Measurements from ENCODE around the gene SPATA24.
"Not testable (repeated sequence)": the region's sequence is repeated elsewhere in the genome, so short reads cannot be mapped to it uniquely, and the experiment has no call there.

Gene SPATA24

GRCh38 chr5:139415869-139416268, 12.0 kb upstream of the SPATA24 start:
- H3K9ac ChIP-seq (ENCODE audit: low read length in 2 of 2): no peak overlapping the region

DNA sequence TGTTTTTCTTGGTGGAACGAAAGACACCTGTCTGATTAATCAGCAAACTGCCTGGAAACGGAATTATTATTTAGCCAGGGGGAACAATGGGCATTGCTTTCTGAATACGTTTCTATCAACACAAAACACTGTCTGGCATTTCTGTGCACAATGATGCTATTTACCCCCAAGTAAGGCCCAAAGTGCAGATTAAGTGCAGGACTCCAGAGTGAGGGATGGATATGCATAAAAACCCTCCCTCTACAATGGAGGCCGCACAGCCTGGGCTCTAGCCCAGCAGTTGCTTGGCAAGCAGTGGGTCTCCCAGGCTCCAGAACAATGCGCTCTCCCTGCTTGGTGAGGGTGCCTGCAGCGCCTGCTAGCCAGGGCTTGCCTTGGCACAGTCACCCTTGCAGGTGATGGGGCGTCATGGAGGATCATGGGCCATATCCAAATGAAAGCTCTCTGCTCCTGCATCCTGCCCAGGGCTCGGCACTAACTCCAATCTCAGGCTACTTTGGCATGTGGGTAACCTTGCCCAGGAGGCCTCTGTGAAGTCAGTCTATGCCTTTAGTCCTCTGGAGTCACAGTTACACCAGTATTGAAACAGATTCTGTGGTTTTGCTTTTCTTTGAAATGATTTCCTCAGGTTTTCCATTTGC, 11.5 kb upstream of the SPATA24 start:
- Histone ChIP-seq H3K27ac (ENCODE audit: low read length) (peak overlapping the region; percentile 18), H3K36me3 (ENCODE audit: control insufficient read depth in 2 of 2, insufficient read depth in 2 of 2, low read length in 2 of 2) (peaks cover 16 to 22% of the 10 kb centered on the region in 2 donors), H3K9ac (ENCODE audit: low read length in 2 of 2) (no peak overlapping the region), H3K4me3 (ENCODE audit: low read length in 2 of 2) (peak overlapping the region in 1 of 2 donors; percentile 40), H3K4me1 (ENCODE audit: control insufficient read depth, insufficient read depth, low read length) (peaks cover 50% of the 10 kb centered on the region), H3K27me3 (ENCODE audit: control insufficient read depth in 1 of 2, insufficient read depth in 2 of 2, low read length in 2 of 2) (no peaks in the 10 kb centered on the region), H3K9me3 (ENCODE audit: control insufficient read depth in 2 of 2, low read length in 2 of 2) (no peaks in the 10 kb centered on the region)

More at GRCh38 chr5:139415869-139416268, 12.0 kb upstream of the SPATA24 start:
- Histone ChIP-seq H3K27me3 (ENCODE audit: control insufficient read depth in 1 of 2, insufficient read depth in 2 of 2, low read length in 2 of 2) (no peaks in the 10 kb centered on the region), H3K4me1 (ENCODE audit: control insufficient read depth, insufficient read depth, low read length) (peaks cover 48% of the 10 kb centered on the region), H3K4me3 (ENCODE audit: low read length in 2 of 2) (no peak overlapping the region), H3K36me3 (ENCODE audit: control insufficient read depth in 2 of 2, insufficient read depth in 2 of 2, low read length in 2 of 2) (peaks cover 16 to 22% of the 10 kb centered on the region in 2 donors), H3K9me3 (ENCODE audit: control insufficient read depth in 2 of 2, low read length in 2 of 2) (no peaks in the 10 kb centered on the region), H3K27ac (ENCODE audit: low read length) (peak overlapping the region; percentile 18)

GRCh38 chr5:139414581-139415130, 10.8 kb upstream of the SPATA24 start:
- peaks cover 11 to 15% of the 10 kb centered on the region in 2 donors for H3K36me3 ChIP-seq (ENCODE audit: control insufficient read depth in 2 of 2, insufficient read depth in 2 of 2, low read length in 2 of 2)
- H3K9ac ChIP-seq (ENCODE audit: low read length in 2 of 2): no peak overlapping the region
- H3K9me3 ChIP-seq (ENCODE audit: control insufficient read depth in 2 of 2, low read length in 2 of 2): no peaks in the 10 kb centered on the region
- no peaks in the 10 kb centered on the region for H3K27me3 ChIP-seq (ENCODE audit: control insufficient read depth in 1 of 2, insufficient read depth in 2 of 2, low read length in 2 of 2)
- peak overlapping the region in 1 of 2 donors; percentile 44 for H3K4me3 ChIP-seq (ENCODE audit: low read length in 2 of 2)
- H3K4me1 ChIP-seq (ENCODE audit: control insufficient read depth, insufficient read depth, low read length): peaks cover 54% of the 10 kb centered on the region
- H3K27ac ChIP-seq (ENCODE audit: low read length): peak overlapping the region; percentile 53

DNA sequence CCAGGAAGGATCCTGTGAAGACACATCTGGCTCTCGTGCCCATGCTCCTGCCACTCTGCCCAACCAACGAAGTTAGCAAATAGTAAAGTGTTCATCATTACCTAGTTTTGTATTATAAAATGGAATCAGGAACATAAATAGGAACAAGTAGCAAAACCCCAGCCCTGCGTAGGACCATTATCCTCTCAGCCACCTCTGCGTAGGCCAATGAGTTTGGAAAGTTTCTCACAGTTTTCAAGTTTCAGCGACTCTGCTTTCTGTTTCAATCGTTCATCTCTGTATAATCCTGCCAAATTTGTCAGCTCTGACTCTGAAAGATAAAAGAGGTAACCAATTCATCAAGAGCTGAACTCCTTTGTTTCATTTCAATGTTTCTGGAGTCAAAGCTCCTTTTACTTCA, 10.1 kb upstream of the SPATA24 start:
- H3K27me3 ChIP-seq (ENCODE audit: control insufficient read depth in 1 of 2, insufficient read depth in 2 of 2, low read length in 2 of 2): no peaks in the 10 kb centered on the region
- H3K36me3 ChIP-seq (ENCODE audit: control insufficient read depth in 2 of 2, insufficient read depth in 2 of 2, low read length in 2 of 2): peaks cover 5 to 9% of the 10 kb centered on the region in 2 donors
- H3K4me1 ChIP-seq (ENCODE audit: control insufficient read depth, insufficient read depth, low read length): peaks cover 47% of the 10 kb centered on the region
- no peak overlapping the region for H3K4me3 ChIP-seq (ENCODE audit: low read length in 2 of 2)
- no peak overlapping the region for H3K9ac ChIP-seq (ENCODE audit: low read length in 2 of 2)
- peak overlapping the region; percentile 53 for H3K27ac ChIP-seq (ENCODE audit: low read length)
- no peaks in the 10 kb centered on the region for H3K9me3 ChIP-seq (ENCODE audit: control insufficient read depth in 2 of 2, low read length in 2 of 2)

DNA sequence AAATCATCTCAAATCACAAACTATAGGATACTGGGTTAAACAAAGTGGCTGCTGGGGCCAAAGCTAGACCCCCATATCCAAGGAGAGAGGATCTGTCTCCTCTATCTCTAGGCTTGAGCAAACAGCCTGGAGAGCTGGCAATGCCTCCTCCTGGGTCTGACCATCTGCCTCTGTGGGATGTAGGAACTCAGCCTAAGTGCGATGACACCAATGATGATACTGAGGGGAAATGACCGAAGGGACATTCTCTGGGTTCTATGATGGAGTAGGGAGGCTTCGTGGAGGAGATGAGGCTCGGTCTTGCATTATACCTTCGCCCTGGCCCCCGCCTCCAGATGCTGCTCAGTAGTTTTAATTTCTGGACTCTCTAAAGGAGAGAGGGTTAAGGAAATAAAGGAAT, 9.3 kb upstream of the SPATA24 start:
- Histone ChIP-seq H3K27ac (ENCODE audit: low read length) (no peak overlapping the region), H3K36me3 (ENCODE audit: control insufficient read depth in 2 of 2, insufficient read depth in 2 of 2, low read length in 2 of 2) (peaks cover 0 to 5% of the 10 kb centered on the region in 2 donors), H3K4me1 (ENCODE audit: control insufficient read depth, insufficient read depth, low read length) (peaks cover 47% of the 10 kb centered on the region), H3K4me3 (ENCODE audit: low read length in 2 of 2) (no peak overlapping the region), H3K9me3 (ENCODE audit: control insufficient read depth in 2 of 2, low read length in 2 of 2) (no peaks in the 10 kb centered on the region), H3K9ac (ENCODE audit: low read length in 2 of 2) (no peak overlapping the region), H3K27me3 (ENCODE audit: control insufficient read depth in 1 of 2, insufficient read depth in 2 of 2, low read length in 2 of 2) (no peaks in the 10 kb centered on the region)

DNA sequence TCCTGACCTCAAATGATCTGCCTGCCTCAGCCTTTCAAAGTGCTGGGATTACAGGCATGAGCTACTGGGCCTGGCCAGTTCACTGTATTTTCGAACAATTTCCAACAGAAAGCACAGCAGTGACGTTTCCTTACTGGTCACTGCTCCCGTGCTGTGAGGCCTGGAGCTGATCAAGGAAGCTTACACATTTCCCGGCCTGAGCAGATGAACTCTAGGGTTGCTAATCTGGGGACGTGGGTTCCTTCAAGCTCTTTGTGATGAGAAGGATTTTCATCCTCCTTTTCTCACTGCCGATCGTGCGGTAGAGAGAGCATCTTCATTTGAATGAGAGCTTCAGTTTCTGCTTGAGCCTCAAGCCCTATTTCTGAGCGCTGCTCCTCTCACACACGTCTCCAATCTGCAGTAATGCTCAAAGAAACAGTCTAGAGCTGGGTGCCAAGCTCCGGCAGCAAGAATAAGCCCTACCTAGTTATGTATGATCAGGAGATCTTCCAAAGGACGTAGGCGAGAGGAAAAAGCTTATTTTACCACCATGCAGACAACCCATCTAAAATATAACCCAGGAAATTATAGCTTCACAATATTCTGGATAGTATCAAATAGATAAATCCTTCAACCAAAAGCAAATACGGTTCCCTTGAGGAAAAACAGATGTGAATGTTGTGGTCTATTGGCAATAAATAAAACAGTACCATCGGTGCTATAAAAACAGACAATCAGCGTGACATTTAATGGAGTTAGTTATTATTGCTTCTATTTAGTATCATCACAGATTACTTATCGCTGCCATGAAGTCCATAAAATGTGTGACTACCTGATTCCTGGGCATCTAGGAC, 7.3 kb upstream of the SPATA24 start:
- peak overlapping the region; percentile 58 for H3K27ac ChIP-seq (ENCODE audit: low read length)
- H3K4me1 ChIP-seq (ENCODE audit: control insufficient read depth, insufficient read depth, low read length): peaks cover 35% of the 10 kb centered on the region
- no peaks in the 10 kb centered on the region for H3K9me3 ChIP-seq (ENCODE audit: control insufficient read depth in 2 of 2, low read length in 2 of 2)
- peaks cover 0 to 5% of the 10 kb centered on the region in 2 donors for H3K36me3 ChIP-seq (ENCODE audit: control insufficient read depth in 2 of 2, insufficient read depth in 2 of 2, low read length in 2 of 2)
- no peak overlapping the region for H3K4me3 ChIP-seq (ENCODE audit: low read length in 2 of 2)
- no peaks in the 10 kb centered on the region for H3K27me3 ChIP-seq (ENCODE audit: control insufficient read depth in 1 of 2, insufficient read depth in 2 of 2, low read length in 2 of 2)
- no peak overlapping the region for H3K9ac ChIP-seq (ENCODE audit: low read length in 2 of 2)

DNA sequence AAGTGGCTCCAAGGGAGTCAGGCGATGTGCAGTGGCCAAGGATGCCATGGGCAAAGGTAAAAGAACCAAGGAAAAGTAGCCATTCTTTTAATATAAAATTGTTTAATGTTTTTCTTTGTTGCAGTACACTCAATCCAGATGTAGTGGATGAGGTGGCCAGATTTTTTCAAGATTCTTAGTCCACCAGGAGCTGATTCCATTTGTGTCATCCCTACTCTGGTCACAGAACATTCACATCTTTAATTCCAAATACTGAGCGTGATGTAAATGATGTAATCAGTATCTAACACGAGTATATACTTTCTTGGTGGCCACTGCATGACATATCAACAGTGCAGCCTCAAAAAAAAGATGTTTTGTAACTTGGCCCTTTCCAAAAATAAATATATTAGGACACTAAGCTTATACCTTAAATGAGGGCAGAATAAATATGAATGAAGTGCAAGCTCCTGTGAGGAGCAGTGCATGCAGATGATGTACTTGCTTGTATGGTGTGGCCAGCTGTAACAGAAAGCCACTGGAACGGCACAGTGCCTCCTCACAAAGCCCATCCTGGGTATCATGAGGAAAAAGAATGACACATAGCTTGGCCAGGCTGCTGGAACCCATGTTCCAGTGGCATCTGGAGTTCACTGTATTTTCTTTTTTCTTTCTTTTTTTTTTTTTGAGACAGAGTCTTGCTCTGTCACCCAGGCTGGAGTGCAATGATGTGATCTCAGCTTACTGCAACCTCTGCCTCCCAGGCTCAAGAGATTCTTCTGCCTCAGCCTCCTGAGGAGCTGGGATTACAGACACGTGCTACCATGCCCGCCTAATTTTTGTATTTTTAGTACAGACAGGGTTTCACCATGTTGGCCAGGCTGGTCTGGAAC, 6.5 kb upstream of the SPATA24 start:
- Histone ChIP-seq H3K27me3 (ENCODE audit: control insufficient read depth in 1 of 2, insufficient read depth in 2 of 2, low read length in 2 of 2) (no peaks in the 10 kb centered on the region), H3K4me3 (ENCODE audit: low read length in 2 of 2) (no peak overlapping the region), H3K9ac (ENCODE audit: low read length in 2 of 2) (no peak overlapping the region), H3K9me3 (ENCODE audit: control insufficient read depth in 2 of 2, low read length in 2 of 2) (no peaks in the 10 kb centered on the region), H3K4me1 (ENCODE audit: control insufficient read depth, insufficient read depth, low read length) (peaks cover 26% of the 10 kb centered on the region), H3K36me3 (ENCODE audit: control insufficient read depth in 2 of 2, insufficient read depth in 2 of 2, low read length in 2 of 2) (peaks cover 0 to 5% of the 10 kb centered on the region in 2 donors), H3K27ac (ENCODE audit: low read length) (peak overlapping the region; percentile 58)

DNA sequence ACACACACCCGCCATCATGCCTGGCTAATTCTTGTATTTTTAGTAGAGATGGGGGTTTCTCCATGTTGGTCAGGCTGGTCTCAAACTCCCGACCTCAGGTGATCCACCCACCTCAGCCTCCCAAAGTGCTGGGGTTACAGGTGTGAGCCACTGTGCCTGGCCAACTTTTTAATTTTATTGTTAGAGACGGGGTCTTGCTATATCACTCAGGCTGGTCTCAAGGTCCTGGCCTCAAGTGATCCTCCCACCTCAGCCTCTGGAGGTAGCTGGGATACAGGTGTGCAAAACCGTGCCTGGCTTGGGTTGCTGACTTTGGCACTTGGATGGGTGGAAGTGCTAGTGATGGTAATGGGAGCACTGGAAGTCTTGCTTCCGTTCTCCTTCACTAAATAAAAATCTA, 5.2 kb upstream of the SPATA24 start:
- H3K27me3 ChIP-seq (ENCODE audit: control insufficient read depth in 1 of 2, insufficient read depth in 2 of 2, low read length in 2 of 2); H3K9me3 ChIP-seq (ENCODE audit: control insufficient read depth in 2 of 2, low read length in 2 of 2); H3K9ac ChIP-seq (ENCODE audit: low read length in 2 of 2); H3K27ac ChIP-seq (ENCODE audit: low read length); H3K36me3 ChIP-seq (ENCODE audit: control insufficient read depth in 2 of 2, insufficient read depth in 2 of 2, low read length in 2 of 2); H3K4me3 ChIP-seq (ENCODE audit: low read length in 2 of 2): not testable (repeated sequence)
- H3K4me1 ChIP-seq (ENCODE audit: control insufficient read depth, insufficient read depth, low read length): peaks cover 19% of the 10 kb centered on the region

GRCh38 chr5:139408191-139408590, 4.3 kb upstream of the SPATA24 start:
- H3K4me3 ChIP-seq (ENCODE audit: low read length in 2 of 2): no peak overlapping the region
- H3K4me1 ChIP-seq (ENCODE audit: control insufficient read depth, insufficient read depth, low read length): peaks cover 21% of the 10 kb centered on the region
- no peak overlapping the region for H3K9ac ChIP-seq (ENCODE audit: low read length in 2 of 2)
- H3K36me3 ChIP-seq (ENCODE audit: control insufficient read depth in 2 of 2, insufficient read depth in 2 of 2, low read length in 2 of 2): peaks cover 0 to 3% of the 10 kb centered on the region in 2 donors
- H3K27ac ChIP-seq (ENCODE audit: low read length): no peak overlapping the region
- no peaks in the 10 kb centered on the region for H3K27me3 ChIP-seq (ENCODE audit: control insufficient read depth in 1 of 2, insufficient read depth in 2 of 2, low read length in 2 of 2)
- H3K9me3 ChIP-seq (ENCODE audit: control insufficient read depth in 2 of 2, low read length in 2 of 2): no peaks in the 10 kb centered on the region

DNA sequence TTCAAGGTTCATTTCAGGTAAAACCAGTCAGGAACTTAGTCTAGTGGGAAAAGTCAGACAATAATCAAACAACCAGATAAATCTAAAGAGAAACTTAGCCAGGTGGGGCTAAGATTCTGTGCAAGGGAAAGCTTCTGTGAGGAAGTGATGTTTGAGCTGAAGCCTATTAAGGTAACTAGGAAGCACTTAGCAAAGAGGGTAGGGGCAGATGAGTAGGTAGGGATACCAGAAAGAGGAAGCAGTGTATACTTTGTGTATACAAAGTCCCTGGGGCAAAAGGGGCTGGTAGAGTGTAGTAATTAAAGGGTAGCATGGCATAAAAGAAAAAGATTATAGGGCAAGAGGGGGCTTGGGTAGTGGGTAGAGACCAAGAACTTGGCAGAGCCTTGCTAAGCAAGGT, 3.6 kb upstream of the SPATA24 start:
- H3K27ac ChIP-seq (ENCODE audit: low read length): no peak overlapping the region
- no peak overlapping the region for H3K9ac ChIP-seq (ENCODE audit: low read length in 2 of 2)
- no peaks in the 10 kb centered on the region for H3K27me3 ChIP-seq (ENCODE audit: control insufficient read depth in 1 of 2, insufficient read depth in 2 of 2, low read length in 2 of 2)
- H3K36me3 ChIP-seq (ENCODE audit: control insufficient read depth in 2 of 2, insufficient read depth in 2 of 2, low read length in 2 of 2): no peaks in the 10 kb centered on the region
- peaks cover 25% of the 10 kb centered on the region for H3K4me1 ChIP-seq (ENCODE audit: control insufficient read depth, insufficient read depth, low read length)
- no peaks in the 10 kb centered on the region for H3K9me3 ChIP-seq (ENCODE audit: control insufficient read depth in 2 of 2, low read length in 2 of 2)
- H3K4me3 ChIP-seq (ENCODE audit: low read length in 2 of 2): no peak overlapping the region
